BE2C (cell line): ENCODE data around the gene PPP1CA.
A peak's percentile ranks its signal among the peaks of the same experiment; 100 is the strongest.
"Not testable (repeated sequence)": the region's sequence is repeated elsewhere in the genome, so short reads cannot be mapped to it uniquely, and the experiment has no call there.

Source experiments
- DNase-seq: peaks from one replicate; pipeline ENCODE4 v3.0.0-alpha.2; 2020
- H3K27me3 ChIP-seq: fragments of 250-450 bp; sonication (Bioruptor Pico); 2 replicates; pipeline ENCODE4 v1.5.1; 2020; ENCODE audit warnings: mild to moderate bottlenecking
- H3K36me3 ChIP-seq: fragments of 250-450 bp; sonication (Bioruptor Pico); 2 replicates; pipeline ENCODE4 v1.5.1; 2020; ENCODE audit warnings: mild to moderate bottlenecking
- H3K4me1 ChIP-seq: fragments of 250-450 bp; sonication (Bioruptor Pico); 2 replicates; pipeline ENCODE4 v1.5.1; 2020
- H3K4me3 ChIP-seq: 2 replicates; pipeline ENCODE4 v1.5.1; 2011; ENCODE audit warnings: low read depth, low read length
- H3K9me3 ChIP-seq: fragments of 250-450 bp; sonication (Bioruptor Pico); 2 replicates; pipeline ENCODE4 v1.5.1; 2020
- CTCF ChIP-seq: IDR thresholded peaks from 2 replicates; pipeline ENCODE4 v1.5.1; 2012; ENCODE audit warnings: mild to moderate bottlenecking, low read depth, low read length

PPP1CA gene

GRCh38 chr11:67405688-67406339 lies 4.2 kb upstream of the PPP1CA start:
- TF ChIP-seq CTCF = no peak
- no peaks in the 10 kb centered on the region for H3K9me3 ChIP-seq
- peaks cover 5% of the 10 kb centered on the region; the same call in 1 of the 2 replicates for H3K4me1 ChIP-seq
- no peaks in the 10 kb centered on the region for H3K27me3 ChIP-seq
- no peaks in the 10 kb centered on the region for H3K36me3 ChIP-seq
- DNase-seq = no peak
- no peak overlapping the region for H3K4me3 ChIP-seq

- Histone ChIP-seq H3K4me1 (peaks cover 7% of the 10 kb centered on the region), H3K9me3 (no peaks in the 10 kb centered on the region), H3K4me3 (no peak overlapping the region), H3K27me3 (no peaks in the 10 kb centered on the region), H3K36me3 (no peaks in the 10 kb centered on the region)
- TF ChIP-seq CTCF = no peak
- no peak for DNase-seq
These were observed 3.5 kb upstream of the PPP1CA start for GRCh38 chr11:67405196-67405567.

GRCh38 chr11:67404515-67405195 lies 3.0 kb upstream of the PPP1CA start:
- no peak for TF ChIP-seq CTCF
- DNase-seq = no peak
- H3K27me3 ChIP-seq = no peaks in the 10 kb centered on the region
- peaks cover 4% of the 10 kb centered on the region for H3K36me3 ChIP-seq
- H3K4me1 ChIP-seq = peaks cover 10% of the 10 kb centered on the region
- no peak overlapping the region for H3K4me3 ChIP-seq
- H3K9me3 ChIP-seq = no peaks in the 10 kb centered on the region

- H3K27me3 ChIP-seq, H3K9me3 ChIP-seq, DNase-seq, H3K4me3 ChIP-seq: not testable (repeated sequence)
- peaks cover 19% of the 10 kb centered on the region for H3K36me3 ChIP-seq
- peaks cover 12% of the 10 kb centered on the region for H3K4me1 ChIP-seq
These were observed 1.4 kb upstream of the PPP1CA start for GRCh38 chr11:67403085-67403484.

GRCh38 chr11:67402192-67402839 lies 658 bp upstream of the PPP1CA start:
- not testable (repeated sequence) for H3K27me3 ChIP-seq, H3K9me3 ChIP-seq, DNase-seq
- Histone ChIP-seq H3K36me3 (peaks cover 27% of the 10 kb centered on the region), H3K4me1 (peaks cover 14% of the 10 kb centered on the region), H3K4me3 (peak overlapping the region; percentile 47)

GRCh38 chr11:67400942-67401494 lies 640 bp downstream of the PPP1CA start:
- H3K36me3 ChIP-seq = peaks cover 32% of the 10 kb centered on the region
- TF ChIP-seq CTCF = no peak
- H3K4me1 ChIP-seq = peaks cover 12% of the 10 kb centered on the region
- no peaks in the 10 kb centered on the region for H3K27me3 ChIP-seq
- no peak for DNase-seq
- no peaks in the 10 kb centered on the region for H3K9me3 ChIP-seq
- H3K4me3 ChIP-seq = peak overlapping the region; percentile 73
